Neuronal stem cell (in vitro differentiated cells): ENCODE data around the gene ITGB5.

ENCODE experiments used
- DNase-seq: peaks from one replicate; pipeline ENCODE4 v3.0.0-alpha.2; 2013; ENCODE audit warnings: low spot score
- H2AFZ ChIP-seq: one replicate; pipeline ENCODE4 v1.6.1; 2013; ENCODE audit warnings: mild to moderate bottlenecking, low read length, inconsistent platforms
- H2AK5ac ChIP-seq: 2 replicates; pipeline ENCODE4 v1.6.1; 2013; ENCODE audit warnings: low read depth, mild to moderate bottlenecking, inconsistent platforms, low read length, moderate library complexity, mixed read lengths
- H2BK120ac ChIP-seq: 2 replicates; pipeline ENCODE4 v1.6.1; 2013; ENCODE audit warnings: low read depth, mild to moderate bottlenecking, inconsistent platforms, low read length, moderate library complexity, mixed read lengths
- H2BK12ac ChIP-seq: one replicate; pipeline ENCODE4 v1.6.1; 2013; ENCODE audit warnings: low read length, inconsistent platforms
- H2BK15ac ChIP-seq: 2 replicates; pipeline ENCODE4 v1.6.1; 2013; ENCODE audit warnings: mild to moderate bottlenecking, low read length, inconsistent platforms, mixed read lengths
- H2BK5ac ChIP-seq: one replicate; pipeline ENCODE4 v1.6.1; 2013; ENCODE audit warnings: inconsistent platforms, mild to moderate bottlenecking, low read length, moderate library complexity
- H3K14ac ChIP-seq: one replicate; pipeline ENCODE4 v1.6.1; 2013; ENCODE audit warnings: low read length, inconsistent platforms
- H3K18ac ChIP-seq: 2 replicates; pipeline ENCODE4 v1.6.1; 2013; ENCODE audit warnings: low read length, inconsistent platforms
- H3K23ac ChIP-seq: 2 replicates; pipeline ENCODE4 v1.6.1; 2013; ENCODE audit warnings: low read depth, mild to moderate bottlenecking, mixed read lengths, low read length, inconsistent platforms; ENCODE audit not compliant: poor library complexity
- H3K27ac ChIP-seq: replicated peaks from 3 replicates; pipeline ENCODE4 v1.5.1; 2013; ENCODE audit warnings: low read length, inconsistent platforms
- H3K27me3 ChIP-seq, 3 experiments: 2 replicates each; pipeline ENCODE4 v1.6.1; 2013; ENCODE audit warnings: low read length in 3 of 3, mild to moderate bottlenecking in 2 of 3, inconsistent platforms in 1 of 3, low read depth in 1 of 3, mixed read lengths in 1 of 3, moderate library complexity in 1 of 3; ENCODE audit not compliant: control insufficient read depth in 3 of 3, insufficient read depth in 3 of 3
- H3K36me3 ChIP-seq, 2 donors: replicated peaks in 1 of 2; 2 replicates each; pipeline ENCODE4 v1.6.1; 2013; ENCODE audit warnings: low read length in 2 of 2; ENCODE audit not compliant: control insufficient read depth in 2 of 2, insufficient read depth in 2 of 2
- H3K4ac ChIP-seq: 2 replicates; pipeline ENCODE4 v1.6.1; 2013; ENCODE audit warnings: inconsistent platforms, mild to moderate bottlenecking, low read length, moderate library complexity
- H3K4me1 ChIP-seq, 2 donors: 1 replicate in 1 of 2; 2 replicates in 1 of 2; pipeline ENCODE4 v1.6.1; 2013; ENCODE audit warnings: low read length in 2 of 2, low read depth in 1 of 2; ENCODE audit not compliant: control insufficient read depth in 2 of 2, insufficient read depth in 1 of 2
- H3K4me2 ChIP-seq: one replicate; pipeline ENCODE4 v1.6.1; 2013; ENCODE audit warnings: mild to moderate bottlenecking, low read length, inconsistent platforms; ENCODE audit not compliant: insufficient read depth, poor library complexity, severe bottlenecking
- H3K4me3 ChIP-seq, 2 donors: 2 replicates each; pipeline ENCODE4 v1.5.1; 2013; ENCODE audit warnings: low read length in 2 of 2, mild to moderate bottlenecking in 2 of 2, inconsistent platforms in 1 of 2, moderate library complexity in 1 of 2
- H3K79me1 ChIP-seq: one replicate; pipeline ENCODE4 v1.6.1; 2013; ENCODE audit warnings: low read depth, mild to moderate bottlenecking, inconsistent platforms, low read length, moderate library complexity
- H3K9ac ChIP-seq: one replicate; pipeline ENCODE4 v1.6.1; 2013; ENCODE audit warnings: mild to moderate bottlenecking, low read depth, low read length, inconsistent platforms; ENCODE audit not compliant: poor library complexity
- H3K9me3 ChIP-seq, 2 donors: replicated peaks in 1 of 2; 2 replicates each; pipeline versions ENCODE3 to v1.6.1; 2013; ENCODE audit warnings: low read length in 2 of 2, mild to moderate bottlenecking in 2 of 2, inconsistent platforms in 1 of 2, low read depth in 1 of 2, mixed read lengths in 1 of 2, moderate library complexity in 1 of 2; ENCODE audit not compliant: control insufficient read depth in 2 of 2, insufficient read depth in 1 of 2
- H4K8ac ChIP-seq: one replicate; pipeline ENCODE4 v1.6.1; 2013; ENCODE audit warnings: low read depth, mild to moderate bottlenecking, inconsistent platforms, low read length, moderate library complexity
- H4K91ac ChIP-seq: one replicate; pipeline ENCODE4 v1.6.1; 2013; ENCODE audit warnings: low read length, low read depth, mild to moderate bottlenecking, inconsistent platforms; ENCODE audit not compliant: poor library complexity
- WGBS, 2 donors: extraction: QIAGEN DNeasy Blood & Tissue Kit; methylation state at CpG; one replicate each; pipeline ENCODE4 v1.1.7; 2013; ENCODE audit warnings: missing lambda C conversion rate in 2 of 2, mixed read lengths in 1 of 2; ENCODE audit not compliant: insufficient read length in 2 of 2, insufficient replicate concordance in 1 of 2; ENCODE audit errors: extremely low coverage in 2 of 2; 5-methylcytosine and 5-hydroxymethylcytosine counted together

ITGB5 gene

GRCh38 chr3:124780356-124780755 is 106.8 kb downstream of the ITGB5 start:
- H3K36me3 ChIP-seq: peaks cover 0 to 3% of the 10 kb centered on the region in 2 donors
- H3K27ac ChIP-seq: no peak overlapping the region
- no peaks in the 10 kb centered on the region for H3K27me3 ChIP-seq
- no peak overlapping the region for H2BK120ac ChIP-seq
- no peak overlapping the region for H4K91ac ChIP-seq
- peak overlapping the region; percentile 78 for H2AFZ ChIP-seq
- no peak overlapping the region for H4K8ac ChIP-seq
- peak overlapping the region; percentile 8 for H2AK5ac ChIP-seq
- peaks cover 16 to 17% of the 10 kb centered on the region in 2 donors for H3K4me1 ChIP-seq
- no peaks in the 10 kb centered on the region for H3K9me3 ChIP-seq
- peak overlapping the region; percentile 38 for H3K14ac ChIP-seq
- H3K4me2 ChIP-seq: no peak overlapping the region
- H3K18ac ChIP-seq: peak overlapping the region; percentile 36
- H3K4ac ChIP-seq: no peak overlapping the region
- no CpG with 5 or more reads among the region's 8 CpGs for WGBS, 2 donors
- DNase-seq: no peak
- H2BK5ac ChIP-seq: no peak overlapping the region
- peak overlapping the region; percentile 18 for H3K9ac ChIP-seq
- no peak overlapping the region for H3K4me3 ChIP-seq
- H3K79me1 ChIP-seq: peaks cover 2% of the 10 kb centered on the region
- H3K23ac ChIP-seq: no peak overlapping the region
- no peak overlapping the region for H2BK12ac ChIP-seq
- H2BK15ac ChIP-seq: no peak overlapping the region

- no peak overlapping the region for H4K91ac ChIP-seq
- H3K79me1 ChIP-seq: peaks cover 6% of the 10 kb centered on the region
- H2BK12ac ChIP-seq: no peak overlapping the region
- no peak overlapping the region for H3K27ac ChIP-seq
- no peaks in the 10 kb centered on the region for H3K27me3 ChIP-seq
- H3K9me3 ChIP-seq: no peaks in the 10 kb centered on the region
- peaks cover 17 to 20% of the 10 kb centered on the region in 2 donors for H3K4me1 ChIP-seq
- H3K4me2 ChIP-seq: no peak overlapping the region
- peak overlapping the region; percentile 38 for H3K14ac ChIP-seq
- peak overlapping the region; percentile 8 for H2AK5ac ChIP-seq
- no peak overlapping the region for H3K23ac ChIP-seq
- no peak overlapping the region for H2BK5ac ChIP-seq
- H3K4ac ChIP-seq: no peak overlapping the region
- no peak overlapping the region for H4K8ac ChIP-seq
- H2BK15ac ChIP-seq: no peak overlapping the region
- DNase-seq: no peak
- no peak overlapping the region for H3K4me3 ChIP-seq
- no CpG with 5 or more reads among the region's 9 CpGs for WGBS, 2 donors
- no peak overlapping the region for H3K18ac ChIP-seq
- H3K9ac ChIP-seq: no peak overlapping the region
- peaks cover 0 to 4% of the 10 kb centered on the region in 2 donors for H3K36me3 ChIP-seq
- H2AFZ ChIP-seq: peak overlapping the region; percentile 78
- no peak overlapping the region for H2BK120ac ChIP-seq
These were observed 107.4 kb downstream of the ITGB5 start for GRCh38 chr3:124779751-124780191.

GRCh38 chr3:124779116-124779515 is 108.0 kb downstream of the ITGB5 start:
- no peak overlapping the region for H2AFZ ChIP-seq
- H3K23ac ChIP-seq: no peak overlapping the region
- H4K8ac ChIP-seq: no peak overlapping the region
- no peak overlapping the region for H2BK15ac ChIP-seq
- no peak overlapping the region for H3K4me2 ChIP-seq
- H3K4me3 ChIP-seq: no peak overlapping the region
- no peak overlapping the region for H3K4ac ChIP-seq
- no peak overlapping the region for H3K14ac ChIP-seq
- no peak for DNase-seq
- peaks cover 15 to 24% of the 10 kb centered on the region in 2 donors for H3K4me1 ChIP-seq
- no peak overlapping the region for H2BK12ac ChIP-seq
- no peak overlapping the region for H4K91ac ChIP-seq
- no peak overlapping the region for H2BK5ac ChIP-seq
- H3K9me3 ChIP-seq: no peaks in the 10 kb centered on the region
- H3K18ac ChIP-seq: no peak overlapping the region
- H3K79me1 ChIP-seq: peaks cover 6% of the 10 kb centered on the region
- H3K9ac ChIP-seq: no peak overlapping the region
- no CpG with 5 or more reads among the region's 7 CpGs for WGBS, 2 donors
- H3K36me3 ChIP-seq: peaks cover 0 to 2% of the 10 kb centered on the region in 2 donors
- H3K27me3 ChIP-seq: no peaks in the 10 kb centered on the region
- H2AK5ac ChIP-seq: no peak overlapping the region
- no peak overlapping the region for H2BK120ac ChIP-seq
- no peak overlapping the region for H3K27ac ChIP-seq

GRCh38 chr3:124777762-124778470 is 109.2 kb downstream of the ITGB5 start:
- no peak overlapping the region for H3K23ac ChIP-seq
- no peak overlapping the region for H3K14ac ChIP-seq
- H4K8ac ChIP-seq: no peak overlapping the region
- no peaks in the 10 kb centered on the region for H3K27me3 ChIP-seq
- no peak overlapping the region for H3K4me2 ChIP-seq
- no peak overlapping the region for H3K4ac ChIP-seq
- H3K9me3 ChIP-seq: no peaks in the 10 kb centered on the region
- no peak overlapping the region for H2BK120ac ChIP-seq
- no peak overlapping the region for H2AK5ac ChIP-seq
- no peak overlapping the region for H2BK5ac ChIP-seq
- DNase-seq: no peak
- no peak overlapping the region for H2BK15ac ChIP-seq
- H3K4me1 ChIP-seq: peaks cover 13 to 18% of the 10 kb centered on the region in 2 donors
- peaks cover 0 to 6% of the 10 kb centered on the region in 2 donors for H3K36me3 ChIP-seq
- H2AFZ ChIP-seq: no peak overlapping the region
- H4K91ac ChIP-seq: no peak overlapping the region
- H3K27ac ChIP-seq: no peak overlapping the region
- no peak overlapping the region for H2BK12ac ChIP-seq
- no CpG with 5 or more reads among the region's 5 CpGs for WGBS, 2 donors
- no peak overlapping the region for H3K18ac ChIP-seq
- H3K4me3 ChIP-seq: peak overlapping the region in 1 of 2 donors; percentile 31
- H3K79me1 ChIP-seq: peaks cover 10% of the 10 kb centered on the region
- no peak overlapping the region for H3K9ac ChIP-seq
